ENCODE data around the gene KCTD21.

- TF ChIP-seq POLR2A (IDR thresholded peaks at IDR 0.05) (no peak), CTCF (IDR thresholded peaks at IDR 0.05) (no peak)
Measured at GRCh38 chr11:78221396-78222315, 33.2 kb upstream of the KCTD21 start.
